Activated CD4-positive, alpha-beta memory T cell treated with anti-CD3 and anti-CD28 coated beads for 36 hours (primary cell): ENCODE results near the gene PRDM16. TPM values are rescaled to one million over a fixed set of nuclear protein-coding genes. Genes with fewer than 3 reads are reported as not detected.

ENCODE experiments used
- CTCF ChIA-PET: fragments of 350-600 bp; sonication (Branson Sonifier 250); formaldehyde crosslinking; loops from one replicate; lab custom pipeline; 2021; ENCODE audit warnings: antibody characterized with exemption, inconsistent platforms; lab: Charles Lee
- POLR2A ChIA-PET: fragments of 350-600 bp; sonication (Branson Sonifier 250); formaldehyde crosslinking; loops from one replicate; lab custom pipeline; 2021; ENCODE audit warnings: antibody characterized with exemption; lab: Charles Lee
- DNase-seq: peaks from one replicate; pipeline ENCODE4 v3.0.0-alpha.2; 2020
- H3K27ac Mint-ChIP-seq: one replicate; pipeline ENCODE4 v1.8.0; 2021; ENCODE audit warnings: mixed read lengths
- H3K27me3 Mint-ChIP-seq: one replicate; pipeline ENCODE4 v1.8.0; 2021; ENCODE audit warnings: mixed read lengths
- H3K36me3 Mint-ChIP-seq: one replicate; pipeline ENCODE4 v1.8.0; 2021; ENCODE audit warnings: mixed read lengths
- H3K4me1 Mint-ChIP-seq: one replicate; pipeline ENCODE4 v1.8.0; 2021; ENCODE audit warnings: low read depth, mixed read lengths
- H3K4me3 Mint-ChIP-seq: one replicate; pipeline ENCODE4 v1.8.0; 2021; ENCODE audit warnings: mild to moderate bottlenecking, mixed read lengths
- H3K9me3 Mint-ChIP-seq: one replicate; pipeline ENCODE4 v1.8.0; 2021; ENCODE audit warnings: mixed read lengths
- intact Hi-C: fragments of 100-400 bp; cut with micrococcal nuclease; formaldehyde crosslinking; loops from one replicate; pipeline ENCODE4 v1.15.1; 2023
- total RNA-seq, 2 experiments: library from RNA; stranded (reverse); gene quantifications; one replicate each; pipeline ENCODE4 v1.2.3, GENCODE V29; 2021

The PRDM16 gene
- total RNA-seq, 2 experiments from 2014 or later: not detected

DNA sequence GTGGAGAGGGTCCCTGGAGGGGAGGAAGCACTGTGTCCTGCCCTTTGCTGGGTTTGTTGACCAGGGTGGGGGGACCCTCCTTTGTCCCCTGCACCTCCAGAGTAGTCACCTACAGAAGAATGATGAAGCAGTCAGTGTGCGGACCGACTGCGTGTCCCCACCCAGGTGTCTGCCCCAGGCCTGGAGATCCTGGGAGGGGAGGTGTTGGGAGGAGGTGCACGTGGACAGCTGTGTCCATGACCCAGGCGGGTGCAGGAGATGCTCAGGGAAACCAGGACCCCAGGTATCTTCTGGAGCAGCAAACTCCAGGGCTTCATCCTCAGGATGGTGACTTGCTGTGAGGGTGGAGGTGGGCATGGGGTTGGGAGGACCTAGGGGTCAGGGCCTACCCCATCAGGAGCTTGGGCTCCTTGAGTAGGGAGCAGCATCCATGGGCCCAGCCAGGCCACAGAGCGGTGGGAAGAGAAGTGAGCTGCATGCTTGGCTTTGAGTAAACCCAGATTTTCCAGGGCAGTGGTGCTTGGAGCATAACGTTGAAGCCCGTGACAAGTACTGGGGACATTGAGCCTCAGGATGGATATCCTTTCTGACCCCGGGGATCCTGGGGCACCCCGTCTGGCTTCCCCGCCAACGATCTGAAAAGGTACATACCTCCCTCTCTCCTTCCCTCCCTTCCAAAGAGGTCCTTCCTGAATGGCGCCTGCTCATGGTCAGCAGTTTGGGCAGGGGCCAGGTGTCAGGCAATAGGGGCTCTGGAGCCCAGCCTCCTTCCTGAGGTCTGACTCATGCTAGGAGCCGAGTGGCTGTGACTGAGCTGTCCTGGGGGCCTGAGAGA, 34.1 kb upstream of the PRDM16 start:
- Mint-ChIP-seq H3K27me3 (no peaks in the 10 kb centered on the region), H3K36me3 (no peaks in the 10 kb centered on the region), H3K9me3 (no peaks in the 10 kb centered on the region), H3K27ac (no peak overlapping the region), H3K4me3 (no peak overlapping the region), H3K4me1 (peaks cover 19% of the 10 kb centered on the region)
- no peak for DNase-seq
- POLR2A ChIA-PET: no interaction called here
- intact Hi-C loops: no loop called here
- CTCF ChIA-PET: no interaction called here

GRCh38 chr1:3035563-3036446, 33.2 kb upstream of the PRDM16 start:
- Mint-ChIP-seq H3K27me3 (no peaks in the 10 kb centered on the region), H3K36me3 (no peaks in the 10 kb centered on the region), H3K4me3 (no peak overlapping the region), H3K27ac (no peak overlapping the region), H3K4me1 (peaks cover 19% of the 10 kb centered on the region), H3K9me3 (no peaks in the 10 kb centered on the region)
- intact Hi-C loops: no loop called here
- DNase-seq: no peak
- ChIA-PET POLR2A (no interaction called here), CTCF (no interaction called here)

GRCh38 chr1:3036447-3037280, 32.3 kb upstream of the PRDM16 start:
- H3K9me3 Mint-ChIP-seq: no peaks in the 10 kb centered on the region
- peaks cover 19% of the 10 kb centered on the region for H3K4me1 Mint-ChIP-seq
- ChIA-PET POLR2A (no interaction called here), CTCF (no interaction called here)
- H3K4me3 Mint-ChIP-seq: no peak overlapping the region
- no peak overlapping the region for H3K27ac Mint-ChIP-seq
- H3K36me3 Mint-ChIP-seq: no peaks in the 10 kb centered on the region
- no peak for DNase-seq
- H3K27me3 Mint-ChIP-seq: no peaks in the 10 kb centered on the region
- intact Hi-C loops: no loop called here

DNA sequence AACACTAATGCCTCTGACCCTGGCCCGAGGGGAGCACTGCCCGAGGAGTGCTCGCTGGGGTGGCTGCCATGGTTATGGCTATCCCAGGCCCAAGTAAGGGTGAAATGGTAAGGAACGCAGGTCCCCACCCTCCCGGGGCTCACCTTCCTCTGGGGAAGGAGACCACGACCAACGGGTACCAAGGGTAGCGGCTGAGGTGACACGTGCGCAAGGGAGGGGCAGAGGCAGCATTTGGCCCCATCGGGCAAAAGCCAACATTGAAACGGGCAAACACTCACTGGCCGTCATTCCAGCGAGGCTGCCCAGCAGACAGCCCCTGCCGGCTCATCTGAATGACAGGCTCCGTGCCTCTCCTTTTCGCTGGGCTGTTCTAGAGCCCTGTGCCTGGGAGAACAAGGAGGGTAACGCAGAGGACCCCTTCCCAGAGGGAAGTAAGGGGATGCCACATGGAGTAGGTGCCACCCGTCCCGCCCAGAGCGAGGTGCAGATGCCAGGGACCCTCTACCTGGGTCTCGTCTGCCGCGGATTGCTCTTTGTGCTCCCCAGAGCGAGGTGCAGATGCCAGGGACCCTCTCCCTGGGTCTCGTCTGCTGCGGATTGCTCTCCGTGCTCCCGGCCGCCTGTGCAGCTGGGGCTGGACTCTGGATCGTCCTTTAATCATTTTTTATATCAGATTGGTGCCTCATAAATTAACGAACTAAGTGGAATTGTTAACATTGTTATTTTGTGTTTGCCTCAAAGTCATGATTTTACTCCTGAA, 31.5 kb upstream of the PRDM16 start:
- Mint-ChIP-seq H3K9me3 (no peaks in the 10 kb centered on the region), H3K4me1 (peaks cover 15% of the 10 kb centered on the region), H3K36me3 (no peaks in the 10 kb centered on the region), H3K27me3 (no peaks in the 10 kb centered on the region), H3K27ac (no peak overlapping the region), H3K4me3 (no peak overlapping the region)
- POLR2A ChIA-PET: no interaction called here
- intact Hi-C loops: no loop called here
- DNase-seq: no peak
- CTCF ChIA-PET: no interaction called here

GRCh38 chr1:3038113-3038551, 30.9 kb upstream of the PRDM16 start:
- ChIA-PET CTCF (no interaction called here), POLR2A (no interaction called here)
- Mint-ChIP-seq H3K4me1 (peaks cover 8% of the 10 kb centered on the region), H3K27ac (no peak overlapping the region), H3K36me3 (no peaks in the 10 kb centered on the region), H3K4me3 (no peak overlapping the region), H3K9me3 (no peaks in the 10 kb centered on the region), H3K27me3 (no peaks in the 10 kb centered on the region)
- intact Hi-C loops: no loop called here
- DNase-seq: no peak

DNA sequence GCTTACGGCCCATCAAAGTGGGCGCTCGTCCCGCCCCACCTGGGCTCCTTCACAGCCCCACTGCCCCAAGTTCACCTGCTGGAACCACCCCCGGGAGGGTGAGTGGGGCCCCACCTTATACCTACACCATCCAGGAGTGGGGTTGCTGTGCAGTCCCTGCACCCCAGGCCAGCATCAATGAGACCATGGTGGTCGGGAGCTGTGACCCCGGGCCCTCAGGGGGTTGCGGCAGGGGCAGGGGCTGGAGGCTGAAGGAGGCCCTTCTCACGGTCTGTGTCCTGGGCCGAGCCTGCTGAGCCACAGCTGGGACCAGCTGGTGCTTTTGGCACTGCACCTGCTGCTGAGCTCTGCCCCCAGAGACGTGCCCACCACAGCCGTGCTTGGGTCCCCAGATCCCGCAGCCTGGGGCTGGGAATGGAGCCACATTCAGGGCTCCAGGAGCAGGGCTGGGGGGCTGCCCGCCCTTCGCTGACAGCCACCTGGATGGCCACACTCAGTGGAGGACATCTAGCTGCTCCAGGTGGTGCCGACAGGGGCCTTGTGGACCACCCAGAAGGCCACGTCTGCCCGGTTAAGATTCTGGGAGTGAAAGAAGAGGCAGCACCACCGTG, 30.3 kb upstream of the PRDM16 start:
- Mint-ChIP-seq H3K4me1 (peaks cover 3% of the 10 kb centered on the region), H3K9me3 (no peaks in the 10 kb centered on the region), H3K4me3 (no peak overlapping the region), H3K36me3 (no peaks in the 10 kb centered on the region), H3K27me3 (no peaks in the 10 kb centered on the region), H3K27ac (no peak overlapping the region)
- POLR2A ChIA-PET: no interaction called here
- CTCF ChIA-PET: no interaction called here
- intact Hi-C loops: no loop called here
- DNase-seq: no peak

DNA sequence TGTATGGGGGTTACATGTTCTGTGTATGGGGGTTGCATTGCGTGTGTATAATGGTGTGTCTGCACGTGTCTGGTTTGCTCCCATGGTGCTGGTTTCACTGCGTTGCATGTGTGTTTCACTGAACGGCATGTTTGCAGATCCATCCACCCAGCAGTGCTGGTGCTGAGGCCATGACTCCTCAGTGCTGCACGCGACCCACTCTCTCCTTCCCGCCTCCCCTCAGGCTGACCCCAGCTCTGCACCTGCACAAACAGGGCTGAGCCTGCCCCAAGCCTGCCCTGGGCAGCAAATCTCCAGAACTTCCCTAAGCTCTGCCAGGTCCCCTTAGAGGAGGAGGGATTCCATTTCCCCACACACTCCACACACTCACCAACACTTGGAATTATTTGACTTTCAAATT, 29.0 kb upstream of the PRDM16 start:
- Mint-ChIP-seq H3K27me3 (peaks cover 3% of the 10 kb centered on the region), H3K4me1 (no peaks in the 10 kb centered on the region), H3K27ac (no peak overlapping the region), H3K9me3 (no peaks in the 10 kb centered on the region), H3K4me3 (no peak overlapping the region), H3K36me3 (no peaks in the 10 kb centered on the region)
- POLR2A ChIA-PET: no interaction called here
- DNase-seq: no peak
- intact Hi-C loops: no loop called here
- CTCF ChIA-PET: no interaction called here

GRCh38 chr1:3042481-3042880, 26.5 kb upstream of the PRDM16 start:
- no peak for DNase-seq
- ChIA-PET POLR2A (no interaction called here), CTCF (no interaction called here)
- no peak overlapping the region for H3K27ac Mint-ChIP-seq
- H3K27me3 Mint-ChIP-seq: peaks cover 5% of the 10 kb centered on the region
- no peaks in the 10 kb centered on the region for H3K4me1 Mint-ChIP-seq
- no peaks in the 10 kb centered on the region for H3K9me3 Mint-ChIP-seq
- intact Hi-C loops: no loop called here
- H3K4me3 Mint-ChIP-seq: no peak overlapping the region
- H3K36me3 Mint-ChIP-seq: no peaks in the 10 kb centered on the region

DNA sequence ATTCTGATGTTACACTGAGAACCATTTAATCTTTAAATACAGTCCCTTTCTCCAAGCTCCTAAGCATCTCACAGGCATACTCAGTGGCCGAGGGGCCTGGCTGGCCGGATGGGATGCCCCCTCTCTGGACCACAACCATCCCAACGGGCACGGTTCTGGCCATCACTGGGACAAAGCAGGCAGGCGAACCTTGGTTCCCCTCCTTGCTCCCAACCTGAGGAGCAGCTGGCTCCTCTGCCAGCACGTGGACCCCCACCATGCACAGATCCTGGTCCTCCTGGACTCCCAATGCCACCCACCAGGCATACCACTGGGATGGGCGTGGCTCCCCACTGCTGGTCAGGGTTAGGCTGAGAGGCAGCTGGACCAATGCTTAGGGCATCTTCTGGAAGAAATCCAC, 19.8 kb upstream of the PRDM16 start:
- peaks cover 11% of the 10 kb centered on the region for H3K27me3 Mint-ChIP-seq
- no peak overlapping the region for H3K4me3 Mint-ChIP-seq
- no peaks in the 10 kb centered on the region for H3K9me3 Mint-ChIP-seq
- POLR2A ChIA-PET: no interaction called here
- no peak for DNase-seq
- CTCF ChIA-PET: no interaction called here
- no peaks in the 10 kb centered on the region for H3K36me3 Mint-ChIP-seq
- intact Hi-C loops: no loop called here
- H3K4me1 Mint-ChIP-seq: no peaks in the 10 kb centered on the region
- H3K27ac Mint-ChIP-seq: no peak overlapping the region

- POLR2A ChIA-PET: no interaction called here
- Mint-ChIP-seq H3K9me3 (no peaks in the 10 kb centered on the region), H3K36me3 (no peaks in the 10 kb centered on the region), H3K4me3 (no peak overlapping the region), H3K27ac (no peak overlapping the region), H3K27me3 (peaks cover 9% of the 10 kb centered on the region), H3K4me1 (no peaks in the 10 kb centered on the region)
- intact Hi-C loops: no loop called here
- CTCF ChIA-PET: no interaction called here
- no peak for DNase-seq
These were observed 19.1 kb upstream of the PRDM16 start for GRCh38 chr1:3049905-3050304.

- H3K9me3 Mint-ChIP-seq: no peaks in the 10 kb centered on the region
- DNase-seq: no peak
- intact Hi-C loops: no loop called here
- ChIA-PET POLR2A (no interaction called here), CTCF (no interaction called here)
- no peak overlapping the region for H3K27ac Mint-ChIP-seq
- H3K4me1 Mint-ChIP-seq: no peaks in the 10 kb centered on the region
- no peaks in the 10 kb centered on the region for H3K36me3 Mint-ChIP-seq
- peaks cover 8% of the 10 kb centered on the region for H3K27me3 Mint-ChIP-seq
- H3K4me3 Mint-ChIP-seq: no peak overlapping the region
These were observed 18.4 kb upstream of the PRDM16 start for GRCh38 chr1:3050603-3051002.
